ENCODE measurements around the gene HDAC4.

GRCh38 chr2:239042551-239043320, 358.1 kb downstream of the HDAC4 start:
- TF ChIP-seq CTCF (conservative IDR thresholded peaks at IDR 0.05; ENCODE audit: low read depth in 2 of 2) (no peak), EZH2 (IDR thresholded peaks at IDR 0.05; ENCODE audit: low read depth, unreplicated experiment) (no peak), CREB1 (CRISPR knock-in tag; IDR thresholded peaks at IDR 0.05; ENCODE audit: low read depth) (no peak), POLR2AphosphoS5 (IDR thresholded peaks at IDR 0.05; ENCODE audit: low read depth) (no peak), ZNF114 (CRISPR knock-in tag; IDR thresholded peaks at IDR 0.05) (no peak), REST (IDR thresholded peaks at IDR 0.05; ENCODE audit: unreplicated experiment) (no peak), JUNB (IDR thresholded peaks at IDR 0.05; ENCODE audit: unreplicated experiment) (no peak), NANOG (IDR thresholded peaks at IDR 0.05; ENCODE audit: borderline replicate concordance) (no peak), EZH2phosphoT487 (IDR thresholded peaks at IDR 0.05; ENCODE audit: unreplicated experiment) (no peak)

Data from GM23338 (cell line).